Measurements from ENCODE around the gene ANO7. TPM values are rescaled to one million over a fixed set of nuclear protein-coding genes. Genes with fewer than 3 reads are reported as not detected.

The ANO7 gene
- polyA plus RNA-seq, 1 donor from 2014 or later: not detected

DNA sequence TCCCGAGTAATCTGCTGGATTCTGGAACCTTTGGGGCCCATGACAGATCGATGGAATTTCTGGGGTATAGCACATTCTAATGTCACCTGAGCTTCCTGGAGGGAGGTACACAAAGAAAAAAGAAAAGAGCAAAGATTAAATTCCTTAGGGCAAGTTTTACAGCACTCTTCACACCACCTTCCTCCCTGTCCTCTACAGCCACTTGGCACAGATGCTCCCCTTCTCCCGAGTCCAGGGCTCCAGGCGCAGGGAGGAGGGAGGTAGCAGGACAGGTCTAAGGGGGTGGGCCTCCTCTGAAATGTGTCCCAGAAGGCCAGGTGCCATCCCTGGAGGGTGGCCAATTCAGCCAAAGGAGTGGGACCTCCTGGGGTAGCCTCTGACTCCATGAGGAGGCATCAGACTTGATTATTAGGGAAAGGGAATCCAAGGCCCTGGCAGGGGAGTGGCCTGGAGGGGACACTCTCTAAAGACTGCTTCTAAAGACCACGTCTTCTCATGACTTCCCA is 50.3 kb downstream of the ANO7 start:
- H3K4me3 ChIP-seq (ENCODE audit: low read length): no peak overlapping the region
- no peaks in the 10 kb centered on the region for H4K20me1 ChIP-seq (ENCODE audit: insufficient read depth)
- H3K27ac ChIP-seq (ENCODE audit: low read length): no peak overlapping the region
- H3K9me3 ChIP-seq (ENCODE audit: low read length): no peaks in the 10 kb centered on the region
- H3K79me2 ChIP-seq (replicated peaks; ENCODE audit: insufficient read depth, low read length): no peaks in the 10 kb centered on the region
- H2AFZ ChIP-seq (ENCODE audit: low read depth, low read length): no peak overlapping the region
- no peaks in the 10 kb centered on the region for H3F3A ChIP-seq (ENCODE audit: insufficient read depth, low read length, poor library complexity, severe bottlenecking)
- no peaks in the 10 kb centered on the region for H3K9me2 ChIP-seq (ENCODE audit: insufficient read depth, low read length)
- H3K27me3 ChIP-seq (ENCODE audit: insufficient read depth, low read depth, low read length): no peaks in the 10 kb centered on the region
- H3K4me2 ChIP-seq (ENCODE audit: low read length): no peak overlapping the region
- no peaks in the 10 kb centered on the region for H3K36me3 ChIP-seq (ENCODE audit: insufficient read depth, low read length)
- TF ChIP-seq RAD21 (conservative IDR thresholded peaks at IDR 0.05): no peak
- no peak for TF ChIP-seq POLR2AphosphoS5 (IDR thresholded peaks at IDR 0.05)
- TF ChIP-seq SMC3 (conservative IDR thresholded peaks at IDR 0.05; ENCODE audit: poor library complexity): no peak
- no peak for TF ChIP-seq EP300 (conservative IDR thresholded peaks at IDR 0.05; ENCODE audit: poor library complexity, severe bottlenecking)
- TF ChIP-seq TAF1 (IDR thresholded peaks at IDR 0.05; ENCODE audit: low read depth): no peak
- TF ChIP-seq EZH2 (IDR thresholded peaks at IDR 0.05; ENCODE audit: borderline replicate concordance, insufficient read depth, low read length, poor library complexity, severe bottlenecking): no peak
- TF ChIP-seq, protein P1, sequence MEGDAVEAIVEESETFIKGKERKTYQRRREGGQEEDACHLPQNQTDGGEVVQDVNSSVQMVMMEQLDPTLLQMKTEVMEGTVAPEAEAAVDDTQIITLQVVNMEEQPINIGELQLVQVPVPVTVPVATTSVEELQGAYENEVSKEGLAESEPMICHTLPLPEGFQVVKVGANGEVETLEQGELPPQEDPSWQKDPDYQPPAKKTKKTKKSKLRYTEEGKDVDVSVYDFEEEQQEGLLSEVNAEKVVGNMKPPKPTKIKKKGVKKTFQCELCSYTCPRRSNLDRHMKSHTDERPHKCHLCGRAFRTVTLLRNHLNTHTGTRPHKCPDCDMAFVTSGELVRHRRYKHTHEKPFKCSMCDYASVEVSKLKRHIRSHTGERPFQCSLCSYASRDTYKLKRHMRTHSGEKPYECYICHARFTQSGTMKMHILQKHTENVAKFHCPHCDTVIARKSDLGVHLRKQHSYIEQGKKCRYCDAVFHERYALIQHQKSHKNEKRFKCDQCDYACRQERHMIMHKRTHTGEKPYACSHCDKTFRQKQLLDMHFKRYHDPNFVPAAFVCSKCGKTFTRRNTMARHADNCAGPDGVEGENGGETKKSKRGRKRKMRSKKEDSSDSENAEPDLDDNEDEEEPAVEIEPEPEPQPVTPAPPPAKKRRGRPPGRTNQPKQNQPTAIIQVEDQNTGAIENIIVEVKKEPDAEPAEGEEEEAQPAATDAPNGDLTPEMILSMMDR (IDR thresholded peaks at IDR 0.05; ENCODE audit: poor library complexity, severe bottlenecking): no peak
- TF ChIP-seq REST (IDR thresholded peaks at IDR 0.05; ENCODE audit: borderline replicate concordance): no peak
- TF ChIP-seq MXI1 (conservative IDR thresholded peaks at IDR 0.05; ENCODE audit: poor library complexity, severe bottlenecking): no peak
- no peak overlapping the region for H3K9ac ChIP-seq (ENCODE audit: low read length)

GRCh38 chr2:241239552-241240202 is 51.2 kb downstream of the ANO7 start:
- H3K4me3 ChIP-seq (ENCODE audit: low read length): no peak overlapping the region
- no peak overlapping the region for H3K27ac ChIP-seq (ENCODE audit: low read length)
- H3K9me3 ChIP-seq (ENCODE audit: low read length): no peaks in the 10 kb centered on the region
- H2AFZ ChIP-seq (ENCODE audit: low read depth, low read length): no peak overlapping the region
- H3F3A ChIP-seq (ENCODE audit: insufficient read depth, low read length, poor library complexity, severe bottlenecking): no peaks in the 10 kb centered on the region
- no peaks in the 10 kb centered on the region for H3K9me2 ChIP-seq (ENCODE audit: insufficient read depth, low read length)
- H3K36me3 ChIP-seq (ENCODE audit: insufficient read depth, low read length): no peaks in the 10 kb centered on the region
- no peaks in the 10 kb centered on the region for H4K20me1 ChIP-seq (ENCODE audit: insufficient read depth)
- no peaks in the 10 kb centered on the region for H3K27me3 ChIP-seq (ENCODE audit: insufficient read depth, low read depth, low read length)
- TF ChIP-seq EP300 (conservative IDR thresholded peaks at IDR 0.05; ENCODE audit: poor library complexity, severe bottlenecking) (no peak), RAD21 (conservative IDR thresholded peaks at IDR 0.05) (no peak), REST (IDR thresholded peaks at IDR 0.05; ENCODE audit: borderline replicate concordance) (no peak), EZH2 (IDR thresholded peaks at IDR 0.05; ENCODE audit: borderline replicate concordance, insufficient read depth, low read length, poor library complexity, severe bottlenecking) (no peak), SMC3 (conservative IDR thresholded peaks at IDR 0.05; ENCODE audit: poor library complexity) (no peak), TAF1 (IDR thresholded peaks at IDR 0.05; ENCODE audit: low read depth) (no peak), POLR2AphosphoS5 (IDR thresholded peaks at IDR 0.05) (no peak), MXI1 (conservative IDR thresholded peaks at IDR 0.05; ENCODE audit: poor library complexity, severe bottlenecking) (no peak)
- TF ChIP-seq, protein P1 (IDR thresholded peaks at IDR 0.05; ENCODE audit: poor library complexity, severe bottlenecking): no peak
- H3K4me2 ChIP-seq (ENCODE audit: low read length): no peak overlapping the region
- no peak overlapping the region for H3K9ac ChIP-seq (ENCODE audit: low read length)
- H3K79me2 ChIP-seq (replicated peaks; ENCODE audit: insufficient read depth, low read length): no peaks in the 10 kb centered on the region

All from neural cell (in vitro differentiated cells).